A172 (cell line): Measurements from ENCODE around the gene PTP4A2. TPM values are rescaled to one million over a fixed set of nuclear protein-coding genes. Genes with fewer than 3 reads are reported as not detected.

Experiments used
- DNase-seq: peaks from one replicate; pipeline ENCODE4 v3.0.0-alpha.2; 2015; ENCODE audit warnings: low spot score
- total RNA-seq: library from RNA; depleted of rRNA; stranded (reverse); fragments of >200 nt; shearing (Covaris generic); gene quantifications from 2 replicates; pipeline ENCODE4 v1.2.3, GENCODE V29; 2014

Gene PTP4A2
- total RNA-seq, 1 experiment from 2014 or later, result 289 TPM

GRCh38 chr1:31888291-31888690 is 49.9 kb downstream of the PTP4A2 start:
- no peak for DNase-seq

GRCh38 chr1:31886866-31887265 is 51.3 kb downstream of the PTP4A2 start:
- DNase-seq, result no peak

- DNase-seq, result no peak
Observed at GRCh38 chr1:31885851-31886250, 52.3 kb downstream of the PTP4A2 start.

GRCh38 chr1:31883357-31883942 is 54.7 kb downstream of the PTP4A2 start:
- no peak for DNase-seq

GRCh38 chr1:31881688-31882000 is 56.5 kb downstream of the PTP4A2 start:
- no peak for DNase-seq

GRCh38 chr1:31880957-31881687 is 57.0 kb downstream of the PTP4A2 start:
- DNase-seq, result no peak

GRCh38 chr1:31879981-31880608 is 58.1 kb downstream of the PTP4A2 start:
- no peak for DNase-seq

GRCh38 chr1:31878058-31878457 is 60.1 kb downstream of the PTP4A2 start:
- DNase-seq, result no peak

GRCh38 chr1:31877544-31877943 is 60.6 kb downstream of the PTP4A2 start:
- no peak for DNase-seq

GRCh38 chr1:31875636-31876236 is 62.4 kb downstream of the PTP4A2 start:
- DNase-seq, result no peak

- no peak for DNase-seq
Observed at GRCh38 chr1:31874942-31875341, 63.2 kb downstream of the PTP4A2 start.

GRCh38 chr1:31872658-31873636 is 65.2 kb downstream of the PTP4A2 start:
- DNase-seq, result no peak

GRCh38 chr1:31871703-31872102 is 66.5 kb downstream of the PTP4A2 start:
- no peak for DNase-seq

- no peak for DNase-seq
Observed at GRCh38 chr1:31870086-31870736, 68.0 kb downstream of the PTP4A2 start.

- DNase-seq, result no peak
Observed at GRCh38 chr1:31869449-31869848, 68.7 kb downstream of the PTP4A2 start.

GRCh38 chr1:31868862-31869261 is 69.3 kb downstream of the PTP4A2 start:
- no peak for DNase-seq

GRCh38 chr1:31867546-31867945 is 70.6 kb downstream of the PTP4A2 start:
- no peak for DNase-seq

GRCh38 chr1:31866450-31867032 is 71.6 kb downstream of the PTP4A2 start:
- DNase-seq, result no peak

GRCh38 chr1:31865728-31866449 is 72.3 kb downstream of the PTP4A2 start:
- no peak for DNase-seq

- no peak for DNase-seq
Observed at GRCh38 chr1:31862071-31862470, 76.1 kb downstream of the PTP4A2 start.
